Astrocyte (in vitro differentiated cells and primary cell): ENCODE data around the gene ABCA3. TPM values are rescaled to one million over a fixed set of nuclear protein-coding genes. Genes with fewer than 3 reads are reported as not detected.

Experiments used
- DNase-seq: peaks from one replicate; pipeline ENCODE4 v3.0.0-alpha.2; 2010; ENCODE audit warnings: low read depth
- FAIRE-seq: peaks from 2 replicates; lab custom pipeline; 2011; peaks lifted over from hg19 to GRCh38; lab: Jason Lieb, UNC
- H2AFZ ChIP-seq: 2 replicates; pipeline ENCODE4 v1.6.0; 2012; ENCODE audit warnings: low read depth, low read length, inconsistent platforms
- H3K27ac ChIP-seq: 2 replicates; pipeline ENCODE4 v1.5.1; 2011; ENCODE audit warnings: low read depth, low read length, inconsistent platforms
- H3K27me3 ChIP-seq: 2 replicates; pipeline ENCODE4 v1.6.0; 2011; ENCODE audit warnings: low read length, inconsistent platforms; ENCODE audit not compliant: insufficient read depth
- H3K36me3 ChIP-seq: 2 replicates; pipeline ENCODE4 v1.5.1; 2011; ENCODE audit warnings: low read length, inconsistent platforms; ENCODE audit not compliant: insufficient read depth
- H3K4me1 ChIP-seq: 2 replicates; pipeline ENCODE4 v1.5.1; 2011; ENCODE audit warnings: low read length, inconsistent platforms; ENCODE audit not compliant: insufficient read depth
- H3K4me2 ChIP-seq: 2 replicates; pipeline ENCODE4 v1.6.0; 2012; ENCODE audit warnings: low read length, inconsistent platforms
- H3K4me3 ChIP-seq: 2 replicates; pipeline ENCODE4 v1.5.1; 2011; ENCODE audit warnings: low read depth, mild to moderate bottlenecking, low read length, inconsistent platforms; ENCODE audit not compliant: insufficient read depth
- H3K79me2 ChIP-seq: 2 replicates; pipeline ENCODE4 v1.6.0; 2012; ENCODE audit warnings: mild to moderate bottlenecking, low read length, inconsistent platforms; ENCODE audit not compliant: insufficient read depth
- H3K9ac ChIP-seq: 2 replicates; pipeline ENCODE4 v1.6.0; 2012; ENCODE audit warnings: mild to moderate bottlenecking, low read length, inconsistent platforms
- H3K9me3 ChIP-seq: 2 replicates; pipeline ENCODE4 v1.5.1; 2012; ENCODE audit warnings: low read depth, mild to moderate bottlenecking, low read length, inconsistent platforms; ENCODE audit not compliant: insufficient read depth
- H4K20me1 ChIP-seq: 2 replicates; pipeline ENCODE4 v1.6.0; 2012; ENCODE audit warnings: low read length, inconsistent platforms; ENCODE audit not compliant: insufficient read depth
- H3K27ac Mint-ChIP-seq: one replicate; pipeline ENCODE4 v1.8.0; 2021; ENCODE audit warnings: mild to moderate bottlenecking, mixed read lengths; ENCODE audit not compliant: unreplicated experiment
- H3K27me3 Mint-ChIP-seq: one replicate; pipeline ENCODE4 v1.8.0; 2021; ENCODE audit warnings: low read depth, mixed read lengths; ENCODE audit not compliant: unreplicated experiment
- H3K36me3 Mint-ChIP-seq: one replicate; pipeline ENCODE4 v1.8.0; 2021; ENCODE audit warnings: low read depth, mixed read lengths; ENCODE audit not compliant: unreplicated experiment
- H3K4me1 Mint-ChIP-seq: one replicate; pipeline ENCODE4 v1.8.0; 2021; ENCODE audit warnings: low read depth, mixed read lengths; ENCODE audit not compliant: unreplicated experiment
- H3K4me3 Mint-ChIP-seq: one replicate; pipeline ENCODE4 v1.8.0; 2021; ENCODE audit warnings: mild to moderate bottlenecking, moderate library complexity, mixed read lengths; ENCODE audit not compliant: unreplicated experiment
- H3K9me3 Mint-ChIP-seq: one replicate; pipeline ENCODE4 v1.8.0; 2021; ENCODE audit warnings: mild to moderate bottlenecking, mixed read lengths; ENCODE audit not compliant: unreplicated experiment
- CTCF ChIP-seq: IDR thresholded peaks from 2 replicates; pipeline ENCODE4 v1.5.1; 2011; ENCODE audit warnings: low read depth, mild to moderate bottlenecking, inconsistent platforms, low read length, moderate library complexity; ENCODE audit not compliant: insufficient read depth
- EZH2 ChIP-seq: IDR thresholded peaks from 2 replicates; pipeline ENCODE4 v1.6.1; 2012; ENCODE audit warnings: mild to moderate bottlenecking, low read length, inconsistent platforms; ENCODE audit not compliant: insufficient read depth
- total RNA-seq: library from RNA; stranded (reverse); gene quantifications from 2 replicates; pipeline ENCODE4 v1.2.1, GENCODE V29; 2021

Gene ABCA3
- total RNA-seq, 1 donor from 2014 or later, result 4.8 TPM

- no peaks in the 10 kb centered on the region for H3K79me2 ChIP-seq
- no peak overlapping the region for H3K9ac ChIP-seq
- DNase-seq (no peak), FAIRE-seq (no peak)
- no peak overlapping the region for H3K27ac ChIP-seq
- Mint-ChIP-seq H3K36me3 (peaks cover 7% of the 10 kb centered on the region), H3K9me3 (no peaks in the 10 kb centered on the region), H3K4me1 (no peaks in the 10 kb centered on the region), H3K27me3 (peaks cover 25% of the 10 kb centered on the region), H3K27ac (no peak overlapping the region), H3K4me3 (no peak overlapping the region)
- no peaks in the 10 kb centered on the region for H3K36me3 ChIP-seq
- no peak overlapping the region for H2AFZ ChIP-seq
- no peaks in the 10 kb centered on the region for H4K20me1 ChIP-seq
- no peak overlapping the region for H3K4me2 ChIP-seq
- H3K4me3 ChIP-seq, result no peak overlapping the region
- TF ChIP-seq EZH2 (no peak), CTCF (no peak)
- no peaks in the 10 kb centered on the region for H3K4me1 ChIP-seq
- H3K27me3 ChIP-seq, result peaks cover 9% of the 10 kb centered on the region
- H3K9me3 ChIP-seq, result no peaks in the 10 kb centered on the region
Measured at GRCh38 chr16:2325181-2325580, 15.3 kb downstream of the ABCA3 start.

- TF ChIP-seq EZH2 (no peak), CTCF (no peak)
- peaks cover 25% of the 10 kb centered on the region for H3K27me3 Mint-ChIP-seq
- H3K4me2 ChIP-seq, result no peak overlapping the region
- H3K27ac ChIP-seq, result no peak overlapping the region
- no peak overlapping the region for H3K4me3 ChIP-seq
- no peak overlapping the region for H2AFZ ChIP-seq
- H3K36me3 Mint-ChIP-seq, result peaks cover 7% of the 10 kb centered on the region
- H3K4me1 ChIP-seq, result no peaks in the 10 kb centered on the region
- H3K79me2 ChIP-seq, result no peaks in the 10 kb centered on the region
- H4K20me1 ChIP-seq, result no peaks in the 10 kb centered on the region
- H3K4me3 Mint-ChIP-seq, result no peak overlapping the region
- FAIRE-seq (no peak), DNase-seq (no peak)
- H3K36me3 ChIP-seq, result no peaks in the 10 kb centered on the region
- H3K4me1 Mint-ChIP-seq, result no peaks in the 10 kb centered on the region
- peaks cover 9% of the 10 kb centered on the region for H3K27me3 ChIP-seq
- no peak overlapping the region for H3K27ac Mint-ChIP-seq
- no peaks in the 10 kb centered on the region for H3K9me3 ChIP-seq
- no peaks in the 10 kb centered on the region for H3K9me3 Mint-ChIP-seq
- no peak overlapping the region for H3K9ac ChIP-seq
Measured at GRCh38 chr16:2324296-2324859, 16.1 kb downstream of the ABCA3 start.

- no peak overlapping the region for H3K9ac ChIP-seq
- H3K9me3 ChIP-seq, result no peaks in the 10 kb centered on the region
- Mint-ChIP-seq H3K27me3 (peaks cover 25% of the 10 kb centered on the region), H3K27ac (no peak overlapping the region), H3K36me3 (peaks cover 7% of the 10 kb centered on the region), H3K4me1 (no peaks in the 10 kb centered on the region), H3K9me3 (no peaks in the 10 kb centered on the region), H3K4me3 (no peak overlapping the region)
- H3K4me3 ChIP-seq, result no peak overlapping the region
- H2AFZ ChIP-seq, result no peak overlapping the region
- H3K4me1 ChIP-seq, result no peaks in the 10 kb centered on the region
- H4K20me1 ChIP-seq, result no peaks in the 10 kb centered on the region
- no peak for FAIRE-seq
- H3K79me2 ChIP-seq, result no peaks in the 10 kb centered on the region
- no peak overlapping the region for H3K27ac ChIP-seq
- H3K27me3 ChIP-seq, result peaks cover 9% of the 10 kb centered on the region
- H3K36me3 ChIP-seq, result no peaks in the 10 kb centered on the region
- no peak for DNase-seq
- TF ChIP-seq EZH2 (no peak), CTCF (no peak)
- H3K4me2 ChIP-seq, result no peak overlapping the region
Measured at GRCh38 chr16:2323701-2324100, 16.8 kb downstream of the ABCA3 start.
